ENCODE results near the gene USP40.

USP40 gene

DNA sequence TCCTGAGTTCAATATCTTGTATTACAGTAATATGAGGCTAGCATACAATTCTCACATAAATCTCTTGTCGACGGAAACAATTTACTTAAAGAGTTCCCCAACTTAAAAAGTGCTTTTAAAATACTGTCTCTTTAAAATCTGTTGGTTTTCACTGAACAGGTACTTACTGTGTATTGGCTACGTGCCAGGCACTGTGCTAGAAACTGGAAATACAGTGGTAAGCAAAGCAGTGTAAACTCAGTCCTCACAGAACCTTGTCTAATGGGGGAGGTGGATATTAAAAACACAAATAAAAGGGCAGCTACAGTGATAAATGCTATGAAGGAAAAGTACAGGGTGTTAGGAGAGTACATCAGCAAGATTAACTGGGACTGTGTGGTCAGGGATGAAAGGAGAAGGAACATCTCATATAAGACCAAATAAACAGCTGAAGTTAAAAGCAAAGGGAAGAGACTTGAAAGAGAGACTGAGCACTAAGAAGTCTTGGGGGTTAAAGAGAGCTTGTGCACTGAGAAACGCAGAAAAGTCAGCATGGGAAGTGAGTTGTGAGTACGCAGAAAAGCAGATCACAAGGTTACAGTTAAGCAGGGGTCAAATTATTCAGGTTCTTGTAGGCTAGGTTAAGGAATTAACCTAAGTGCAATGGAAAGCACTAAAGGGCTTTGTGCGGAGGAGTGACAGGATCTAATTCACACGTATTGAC, 52.5 kb downstream of the USP40 start:
- no peak for DNase-seq (ENCODE audit: low read depth)
- TF ChIP-seq, protein P1, sequence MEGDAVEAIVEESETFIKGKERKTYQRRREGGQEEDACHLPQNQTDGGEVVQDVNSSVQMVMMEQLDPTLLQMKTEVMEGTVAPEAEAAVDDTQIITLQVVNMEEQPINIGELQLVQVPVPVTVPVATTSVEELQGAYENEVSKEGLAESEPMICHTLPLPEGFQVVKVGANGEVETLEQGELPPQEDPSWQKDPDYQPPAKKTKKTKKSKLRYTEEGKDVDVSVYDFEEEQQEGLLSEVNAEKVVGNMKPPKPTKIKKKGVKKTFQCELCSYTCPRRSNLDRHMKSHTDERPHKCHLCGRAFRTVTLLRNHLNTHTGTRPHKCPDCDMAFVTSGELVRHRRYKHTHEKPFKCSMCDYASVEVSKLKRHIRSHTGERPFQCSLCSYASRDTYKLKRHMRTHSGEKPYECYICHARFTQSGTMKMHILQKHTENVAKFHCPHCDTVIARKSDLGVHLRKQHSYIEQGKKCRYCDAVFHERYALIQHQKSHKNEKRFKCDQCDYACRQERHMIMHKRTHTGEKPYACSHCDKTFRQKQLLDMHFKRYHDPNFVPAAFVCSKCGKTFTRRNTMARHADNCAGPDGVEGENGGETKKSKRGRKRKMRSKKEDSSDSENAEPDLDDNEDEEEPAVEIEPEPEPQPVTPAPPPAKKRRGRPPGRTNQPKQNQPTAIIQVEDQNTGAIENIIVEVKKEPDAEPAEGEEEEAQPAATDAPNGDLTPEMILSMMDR (IDR thresholded peaks at IDR 0.05; ENCODE audit: low read length, missing control alignments): no peak
- no peak overlapping the region for H3K4me3 ChIP-seq (replicated peaks; ENCODE audit: low read depth, low read length)

- H3K4me3 ChIP-seq (replicated peaks; ENCODE audit: low read depth, low read length): no peak overlapping the region
- no peak for DNase-seq (ENCODE audit: low read depth)
- TF ChIP-seq, protein P1 (IDR thresholded peaks at IDR 0.05; ENCODE audit: low read length, missing control alignments): no peak
These were observed 62.5 kb downstream of the USP40 start for GRCh38 chr2:233503947-233504637.

DNA sequence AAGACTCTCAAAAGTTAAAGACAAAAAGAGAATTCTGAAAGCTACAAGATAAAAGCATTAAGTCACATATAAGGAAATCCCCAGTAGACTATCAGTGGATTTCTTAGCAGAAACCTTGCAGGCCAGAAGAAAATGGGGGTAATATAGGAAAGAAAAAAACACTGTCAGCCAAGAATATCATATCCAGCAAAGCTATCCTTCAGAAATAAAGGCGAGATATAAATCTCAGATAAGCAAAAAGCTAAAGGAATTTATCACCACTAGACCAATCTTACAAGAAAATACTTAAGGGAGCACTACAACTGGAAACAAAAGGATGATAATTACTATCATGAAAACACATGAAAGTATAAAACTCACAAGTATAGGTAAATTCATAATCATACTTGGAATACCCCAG, 63.1 kb downstream of the USP40 start:
- H3K4me3 ChIP-seq (replicated peaks; ENCODE audit: low read depth, low read length): no peak overlapping the region
- TF ChIP-seq, protein P1 (IDR thresholded peaks at IDR 0.05; ENCODE audit: low read length, missing control alignments): no peak
- DNase-seq (ENCODE audit: low read depth): no peak

- H3K4me3 ChIP-seq (replicated peaks; ENCODE audit: low read depth, low read length): no peak overlapping the region
- no peak for DNase-seq (ENCODE audit: low read depth)
- TF ChIP-seq, protein P1 (IDR thresholded peaks at IDR 0.05; ENCODE audit: low read length, missing control alignments): no peak
These were observed 65.1 kb downstream of the USP40 start for GRCh38 chr2:233501198-233502076.

- no peak overlapping the region for H3K4me3 ChIP-seq (replicated peaks; ENCODE audit: low read depth, low read length)
- TF ChIP-seq, protein P1 (IDR thresholded peaks at IDR 0.05; ENCODE audit: low read length, missing control alignments): no peak
- DNase-seq (ENCODE audit: low read depth): no peak
These were observed 66.7 kb downstream of the USP40 start for GRCh38 chr2:233499928-233500327.

DNA sequence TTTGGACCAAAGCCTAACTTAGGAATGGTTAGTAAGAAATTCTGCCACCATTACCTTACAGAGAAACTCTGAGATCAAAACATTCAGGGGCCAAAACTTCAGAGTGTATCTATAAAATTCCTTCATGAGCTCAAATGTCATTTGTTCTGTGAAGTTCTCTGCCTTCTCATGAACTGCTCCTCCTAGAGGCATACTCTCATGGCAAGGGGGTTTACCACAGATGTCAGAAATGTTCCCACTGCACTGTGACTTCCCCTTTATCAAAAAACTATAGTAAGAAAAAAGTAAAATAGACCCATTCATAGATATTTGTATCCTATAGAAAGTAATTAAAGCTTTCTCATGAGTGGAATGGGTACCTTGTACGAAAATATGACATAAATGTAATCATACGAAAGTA, 68.5 kb downstream of the USP40 start:
- TF ChIP-seq, protein P1 (IDR thresholded peaks at IDR 0.05; ENCODE audit: low read length, missing control alignments): no peak
- no peak for DNase-seq (ENCODE audit: low read depth)
- no peak overlapping the region for H3K4me3 ChIP-seq (replicated peaks; ENCODE audit: low read depth, low read length)

Measured in fibroblast of pulmonary artery (primary cell).